K562 (cell line): Measurements from ENCODE around the gene NAGS. TPM values are rescaled to one million over a fixed set of nuclear protein-coding genes. Genes with fewer than 3 reads are reported as not detected.

Source experiments
- ATAC-seq: fragments of 200-7000 bp; cut with Tn5 transposase; 3 replicates; pipeline ENCODE4 v1.9.1; 2020; ENCODE audit warnings: moderate library complexity
- BruUV-seq: library from RNA; stranded (reverse); fragments of 400-500 nt; replicated peaks from 2 replicates; lab custom pipeline; 2021; lab: Mats Ljungman, UMichigan
- CTCF ChIA-PET: fragments of 300-600 bp; formaldehyde crosslinking; extraction: SDS; loops from one replicate; lab custom pipeline; 2021; ENCODE audit warnings: low intra/inter-chr PET ratio; lab: Yijun Ruan, JAX
- POLR2A ChIA-PET: fragments of 300-600, 350-650 bp; sonication (Branson Sonifier 250); formaldehyde crosslinking; extraction: SDS; loops from one replicate; lab custom pipeline; 2021; ENCODE audit warnings: antibody characterized with exemption, inconsistent platforms; lab: Yijun Ruan, JAX
- DNase-seq, 4 experiments: peaks; one replicate each; pipeline versions ENCODE4 v3.0.0 to v3.0.0-alpha.2; 2011 to 2018; ENCODE audit warnings: low spot score in 3 of 4, mixed read lengths in 3 of 4; ENCODE audit errors: extremely low read depth in 1 of 4
- FAIRE-seq: peaks from 2 replicates; lab custom pipeline; 2011; peaks lifted over from hg19 to GRCh38; lab: Jason Lieb, UNC
- H2AFZ ChIP-seq: 2 replicates; pipeline ENCODE4 v1.6.0; 2011; ENCODE audit warnings: low read depth, low read length, control low read depth, inconsistent platforms
- H3K27ac ChIP-seq: fragments of 200-600 bp; 3 replicates; pipeline ENCODE4 v1.8.0; 2011; ENCODE audit warnings: low read depth, mild to moderate bottlenecking, control low read depth, inconsistent platforms, low read length, moderate library complexity, mixed read lengths; ENCODE audit errors: extremely low read depth
- H3K27me3 ChIP-seq, 2 experiments: fragments of 300-600 bp in 1 of 2; 2 replicates in 1 of 2; 3 replicates in 1 of 2; pipeline versions ENCODE4 v1.6.0 to v1.8.0; 2011; ENCODE audit warnings: inconsistent platforms in 2 of 2, low read length in 2 of 2, mild to moderate bottlenecking in 1 of 2, mixed read lengths in 1 of 2, moderate library complexity in 1 of 2; ENCODE audit not compliant: control insufficient read depth in 2 of 2, insufficient read depth in 2 of 2
- H3K36me3 ChIP-seq: fragments of 300-600 bp; 3 replicates; pipeline ENCODE4 v1.8.0; 2011; ENCODE audit warnings: mild to moderate bottlenecking, low read length, inconsistent platforms; ENCODE audit not compliant: control insufficient read depth, insufficient read depth
- H3K4me1 ChIP-seq, 2 experiments: fragments of 200-600 bp in 1 of 2; replicated peaks in 1 of 2; 2 replicates in 1 of 2; 3 replicates in 1 of 2; pipeline versions ENCODE4 v1.5.1 to v1.8.0; 2011; ENCODE audit warnings: inconsistent platforms in 2 of 2, low read length in 2 of 2, mild to moderate bottlenecking in 1 of 2, mixed read lengths in 1 of 2, moderate library complexity in 1 of 2; ENCODE audit not compliant: control insufficient read depth in 2 of 2, insufficient read depth in 2 of 2
- H3K4me2 ChIP-seq: 2 replicates; pipeline ENCODE4 v1.6.1; 2011; ENCODE audit warnings: low read length, control low read depth, inconsistent platforms, mixed read lengths; ENCODE audit not compliant: insufficient read depth
- H3K4me3 ChIP-seq: fragments of 200-600 bp; sonication (generic), shearing (Covaris generic); 2 replicates; pipeline ENCODE4 v1.5.1; 2016; ENCODE audit warnings: control low read depth, inconsistent platforms
- H3K79me2 ChIP-seq: fragments of 200-600 bp; 3 replicates; pipeline ENCODE4 v1.8.0; 2011; ENCODE audit warnings: low read length, inconsistent platforms; ENCODE audit not compliant: control insufficient read depth, insufficient read depth
- H3K9ac ChIP-seq, 2 experiments: 2 replicates each; pipeline versions ENCODE4 v1.6.0 to v1.6.1; 2011; ENCODE audit warnings: low read depth in 2 of 2, low read length in 2 of 2, control low read depth in 1 of 2, inconsistent platforms in 1 of 2, mild to moderate bottlenecking in 1 of 2, mixed read lengths in 1 of 2; ENCODE audit not compliant: insufficient read depth in 1 of 2
- H3K9me1 ChIP-seq: one replicate; pipeline ENCODE4 v1.6.0; 2011; ENCODE audit warnings: inconsistent platforms, mild to moderate bottlenecking, low read length, moderate library complexity; ENCODE audit not compliant: control insufficient read depth, insufficient read depth
- H3K9me3 ChIP-seq: replicated peaks from 2 replicates; pipeline ENCODE4 v1.5.1; 2011; ENCODE audit warnings: low read depth, low read length, inconsistent platforms; ENCODE audit not compliant: control insufficient read depth, insufficient read depth
- H4K20me1 ChIP-seq: replicated peaks from 2 replicates; pipeline ENCODE4 v1.6.1; 2011; ENCODE audit warnings: low read length, inconsistent platforms, mixed read lengths; ENCODE audit not compliant: control insufficient read depth, insufficient read depth
- CREB3 ChIP-seq: fragments of 450-650 bp; conservative IDR thresholded peaks from 2 replicates; pipeline ENCODE4 v1.6.1; 2016; ENCODE audit warnings: missing genetic modification characterization, low read depth, mild to moderate bottlenecking, missing compliant biosample characterization, moderate library complexity
- GATA2 ChIP-seq: sonication (generic); formaldehyde crosslinking; IDR thresholded peaks from 2 replicates; pipeline ENCODE4 v1.4.0; 2020; ENCODE audit warnings: mild to moderate bottlenecking, missing genetic modification reagents
- HDAC3 ChIP-seq: fragments of 450-650 bp; IDR thresholded peaks from 2 replicates; pipeline ENCODE4 v1.6.1; 2018; ENCODE audit warnings: borderline replicate concordance, mild to moderate bottlenecking, moderate library complexity; ENCODE audit not compliant: partially characterized antibody
- MYBL2 ChIP-seq, 2 experiments: fragments of 450-650 bp in 1 of 2; sonication (generic) in 1 of 2; formaldehyde crosslinking in 1 of 2; IDR thresholded peaks; 2 replicates each; pipeline versions ENCODE4 v1.6.1 to v1.8.1; 2017 to 2022; ENCODE audit warnings: borderline replicate concordance in 1 of 2, inconsistent platforms in 1 of 2, low read depth in 1 of 2, mild to moderate bottlenecking in 1 of 2, missing genetic modification reagents in 1 of 2, moderate library complexity in 1 of 2
- NEUROD1 ChIP-seq: fragments of 150-350 bp; IDR thresholded peaks from 2 replicates; pipeline ENCODE4 v1.6.1; 2014; ENCODE audit warnings: borderline replicate concordance, low read length, low read depth; ENCODE audit not compliant: partially characterized antibody
- NFE2L1 ChIP-seq: fragments of 450-650 bp; IDR thresholded peaks from 2 replicates; pipeline ENCODE4 v1.6.1; 2016; ENCODE audit warnings: missing genetic modification characterization, low read depth, mild to moderate bottlenecking, missing compliant biosample characterization, moderate library complexity, borderline replicate concordance
- NFIC ChIP-seq: fragments of 450-650 bp; IDR thresholded peaks from 2 replicates; pipeline ENCODE4 v1.6.1; 2017; ENCODE audit warnings: mild to moderate bottlenecking, inconsistent platforms
- NFIX ChIP-seq: fragments of 250-450 bp; sonication (Bioruptor Pico); IDR thresholded peaks from 2 replicates; pipeline ENCODE4 v1.4.0; 2020; ENCODE audit warnings: low read depth, mild to moderate bottlenecking, moderate library complexity
- SMAD4 ChIP-seq: fragments of 250-450 bp; sonication (Bioruptor Pico); conservative IDR thresholded peaks from 2 replicates; pipeline ENCODE4 v1.8.0; 2021; ENCODE audit warnings: inconsistent platforms, mild to moderate bottlenecking, moderate library complexity
- ZBTB17 ChIP-seq: fragments of 450-650 bp; formaldehyde crosslinking; IDR thresholded peaks from 2 replicates; pipeline ENCODE4 v1.4.0; 2020; ENCODE audit warnings: mild to moderate bottlenecking
- ZNF146 ChIP-seq: IDR thresholded peaks from one replicate; pipeline ENCODE4 v1.6.1; 2018; ENCODE audit warnings: missing compliant biosample characterization; ENCODE audit not compliant: unreplicated experiment
- ZNF445 ChIP-seq: fragments of 250-450 bp; sonication (Bioruptor Pico); IDR thresholded peaks from 2 replicates; pipeline ENCODE4 v1.4.0; 2020; ENCODE audit warnings: low read depth, mild to moderate bottlenecking, moderate library complexity
- ZNF551 ChIP-seq: fragments of 250-450 bp; sonication (Bioruptor Pico); IDR thresholded peaks from 2 replicates; pipeline ENCODE4 v1.5.0; 2021; ENCODE audit warnings: mild to moderate bottlenecking, moderate library complexity
- WGBS: fragments of 100-300 bp; shearing (Covaris generic); methylation state at CpG from one replicate; pipeline ENCODE4 v1.1.6; 2016; ENCODE audit warnings: low coverage, mixed read lengths; ENCODE audit not compliant: insufficient coverage; ENCODE audit errors: missing lambda C conversion rate; 5-methylcytosine and 5-hydroxymethylcytosine counted together
- in situ Hi-C: fragments of 300-500 bp; cut with MboI; formaldehyde crosslinking; loops from 4 replicates; pipeline ENCODE4 v1.15.0; 2018; ENCODE audit warnings: inconsistent platforms, mixed read lengths
- intact Hi-C: fragments of 100-400 bp; cut with micrococcal nuclease; formaldehyde crosslinking; loops from 2 replicates; pipeline ENCODE4 v1.14.2; 2022
- polyA plus RNA-seq, 8 experiments: library from polyadenylated mRNA; depleted of rRNA in 4 of 8; stranded (reverse) in 5 of 8; unstranded in 3 of 8; fragments of >200 nt; fragmentation: Nextera tagmentation in 2 of 8; fragmentation: Illumina TruSeq in 1 of 8; extraction: Ambion mirVana in 2 of 8; extraction: Trizol in 1 of 8; gene quantifications; 2 replicates each; pipeline versions ENCODE4 v1.2.1 to v1.2.3, GENCODE V29; 2011 to 2014; ENCODE audit warnings: inconsistent platforms in 1 of 8, missing spikeins in 1 of 8
- total RNA-seq, 7 experiments: library from RNA; depleted of rRNA in 6 of 7; stranded (reverse); fragments of >200 nt in 6 of 7; fragmentation: Illumina TruSeq in 2 of 7; extraction: Trizol in 2 of 7; gene quantifications; 2 replicates each; pipeline versions ENCODE4 v1.2.1 to v1.2.3, GENCODE V29; 2011 to 2021; ENCODE audit warnings: low replicate concordance in 1 of 7

The NAGS gene
- total and polyA plus RNA-seq, 9 of the 15 experiments (the other 6 are each of a cell fraction or from before 2014, with no cell fraction given) = not detected

- no peak for TF ChIP-seq NFE2L1 (tag)
- TF ChIP-seq NFIC = peak; percentile 88
- peak; percentile 64 for TF ChIP-seq NFIX
- ATAC-seq = no peak
- H3K36me3 ChIP-seq = peaks cover 73% of the 10 kb centered on the region
- no peak for FAIRE-seq
- H3K9me3 ChIP-seq = no peaks in the 10 kb centered on the region
- no peaks in the 10 kb centered on the region for H3K9me1 ChIP-seq
- peaks cover 53% of the 10 kb centered on the region for H3K79me2 ChIP-seq
- H3K4me1 ChIP-seq = 0 out of 5 replicates have a peak, but pooled peaks cover 0 to 2% of the 10 kb centered on the region in 2 experiments
- 84% methylated on average over 6 of the region's 6 CpGs for WGBS
- ChIA-PET POLR2A (interaction anchor here (0.6 kb wide), 1 partner anchor 127 kb away, joined by 3 read pairs; no protein-coding TSS in a partner anchor), CTCF (interaction anchor here (0.5 kb wide), 1 partner anchor 261 kb away, joined by 4 read pairs; the partner anchor contains the start of gene DUSP3)
- H4K20me1 ChIP-seq = peaks cover 20% of the 10 kb centered on the region
- no peaks in the 10 kb centered on the region for H3K27me3 ChIP-seq
- H3K27ac ChIP-seq = no peak overlapping the region
- in situ Hi-C loops (loop anchor here (5.0 kb wide), 1 partner anchor 98 kb away; the partner anchor contains the start of gene PPY), intact Hi-C loops (no loop called here)
- no TSS peak for BruUV-seq
- no peak overlapping the region for H2AFZ ChIP-seq
- H3K4me2 ChIP-seq = no peak overlapping the region
- H3K4me3 ChIP-seq = no peak overlapping the region
- no peak overlapping the region for H3K9ac ChIP-seq
- DNase-seq = no peak
Observed at GRCh38 chr17:44039829-44040635, 35.6 kb downstream of the NAGS start.

GRCh38 chr17:44043272-44043696, 38.9 kb downstream of the NAGS start:
- ATAC-seq = no peak
- Histone ChIP-seq H3K36me3 (peaks cover 71% of the 10 kb centered on the region; the same call in 2 of the 3 replicates), H3K9me3 (no peaks in the 10 kb centered on the region), H4K20me1 (peaks cover 20% of the 10 kb centered on the region), H3K9ac (no peak overlapping the region; a peak in 1 of 4 replicates), H3K4me2 (no peak overlapping the region), H3K4me3 (no peak overlapping the region), H3K9me1 (no peaks in the 10 kb centered on the region), H3K4me1 (peaks cover 0 to 2% of the 10 kb centered on the region in 2 experiments; a peak in 1 of 5 replicates), H3K27me3 (no peaks in the 10 kb centered on the region), H3K79me2 (peaks cover 74% of the 10 kb centered on the region), H3K27ac (no peak overlapping the region), H2AFZ (no peak overlapping the region)
- DNase-seq = no peak
- intact Hi-C loops = no loop called here
- FAIRE-seq = no peak
- ChIA-PET CTCF (no interaction called here), POLR2A (interaction anchor here (0.6 to 2.1 kb wide), 2 partner anchors 14 to 28 kb away, joined by 3 to 6 read pairs; no protein-coding TSS in a partner anchor)
- in situ Hi-C loops = loop anchor here (5.0 kb wide), 1 partner anchor 101 kb away; the partner anchor contains the start of gene PPY
- WGBS = 95% methylated on average over 4 of the region's 4 CpGs
- BruUV-seq = no TSS peak
- TF ChIP-seq HDAC3 (no peak), CREB3 (tag) (no peak), ZNF551 (no peak), SMAD4 (CRISPR knock-in tag) (no peak), ZNF146 (CRISPR knock-in tag) (no peak), ZNF445 (no peak), MYBL2 (IDR thresholded peaks at IDR 0.05; ENCODE audit: low read depth) (no peak), MYBL2 (CRISPR knock-in tag; IDR thresholded peaks at IDR 0.05; ENCODE audit: borderline replicate concordance) (no peak), ZBTB17 (CRISPR knock-in tag) (no peak), NEUROD1 (no peak), GATA2 (CRISPR knock-in tag) (no peak)
